NCI-H2107 treated with DMSO at 0.1 percent for 48 hours (cell line): Measurements from ENCODE around the gene GRB7.
A peak's percentile ranks its signal among the peaks of the same experiment; 100 is the strongest.
"Not testable (repeated sequence)": the region's sequence is repeated elsewhere in the genome, so short reads cannot be mapped to it uniquely, and the experiment has no call there.

Experiments
- DNase-seq: peaks from one replicate; lab custom pipeline; 2025; ENCODE audit not compliant: unreplicated experiment; lab: John Stamatoyannopoulos, UW

Gene GRB7

DNA sequence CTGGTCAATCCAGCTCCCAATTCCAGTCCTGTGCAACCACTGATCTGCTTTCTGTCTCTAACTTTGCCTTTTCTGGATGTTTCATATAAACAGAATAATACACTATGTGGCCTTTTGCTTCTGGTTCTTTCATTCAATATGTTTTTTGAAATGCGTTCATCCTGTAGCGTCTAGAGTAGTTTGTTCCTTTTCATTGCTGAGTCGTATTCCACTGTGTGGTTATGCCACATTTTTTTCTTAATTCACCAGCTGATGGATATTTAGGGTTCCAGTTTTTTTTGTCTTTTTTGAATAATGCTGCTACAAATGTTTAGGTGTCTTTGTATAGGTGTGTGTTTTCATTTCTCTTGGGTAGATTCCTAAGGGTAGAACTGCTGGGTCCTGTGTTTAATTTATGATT lies 5.2 kb upstream of the GRB7 start:
- DNase-seq = no peak

DNA sequence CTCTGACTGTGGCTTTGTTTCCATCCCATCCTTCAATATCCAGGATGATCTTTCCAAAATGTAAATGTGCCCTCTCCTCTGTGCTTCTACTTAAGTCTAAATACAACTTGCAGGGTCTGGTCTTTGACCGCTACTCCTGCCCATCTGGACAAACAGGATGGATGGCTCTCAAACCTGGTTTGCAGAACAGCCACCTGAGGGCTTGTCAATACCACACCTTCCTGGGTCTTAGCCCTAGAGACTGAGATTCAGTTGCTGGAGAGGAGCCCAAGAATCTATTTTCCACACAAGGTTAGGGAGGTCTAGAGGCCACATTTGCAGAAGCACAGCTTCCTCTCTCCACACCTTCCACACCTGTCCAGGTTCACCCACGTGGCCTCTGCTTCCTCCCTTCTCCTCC lies 1.9 kb upstream of the GRB7 start:
- DNase-seq = no peak

DNA sequence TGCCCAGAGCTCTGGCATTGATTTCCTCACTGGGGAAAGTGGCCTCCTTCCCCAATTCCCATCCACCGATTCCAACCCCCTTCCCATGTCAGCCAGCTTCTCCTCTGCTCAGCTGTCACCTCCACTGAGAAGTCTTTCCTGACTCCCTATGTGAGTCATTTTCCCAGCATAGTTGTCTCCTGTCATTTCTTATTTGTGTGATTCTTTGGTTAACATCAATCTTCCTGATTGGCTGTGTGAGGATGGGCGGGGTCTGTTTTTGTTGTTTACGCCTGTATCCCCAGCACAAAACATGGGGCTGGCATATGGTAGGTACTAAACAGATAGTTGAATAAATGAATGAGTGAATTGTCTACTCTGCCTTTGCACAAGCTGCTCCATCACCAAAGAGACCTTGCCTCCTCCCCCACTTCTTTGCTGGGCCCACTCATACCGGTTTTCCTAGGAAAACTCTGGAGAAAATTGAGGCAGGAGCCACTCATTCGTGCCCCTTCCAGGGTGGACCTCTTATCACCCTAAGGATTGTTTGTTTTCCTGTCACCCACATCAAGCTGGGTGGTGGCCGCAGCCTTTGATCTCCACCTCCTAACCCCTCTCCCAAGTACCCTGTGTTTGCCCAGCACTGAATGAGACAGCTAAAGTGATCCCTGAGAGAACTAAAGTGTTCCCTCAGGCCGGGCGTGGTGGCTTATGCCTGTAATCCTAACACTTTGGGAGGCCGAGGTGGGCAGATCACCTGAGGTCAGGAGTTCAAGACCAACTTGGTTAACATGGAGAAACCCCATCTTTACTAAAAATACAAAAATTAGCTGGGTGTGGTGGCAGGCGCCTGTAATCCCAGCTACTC lies 1.2 kb upstream of the GRB7 start:
- DNase-seq = no peak

- no peak for DNase-seq
Measured at GRCh38 chr17:39737206-39737759, 455 bp upstream of the GRB7 start.

DNA sequence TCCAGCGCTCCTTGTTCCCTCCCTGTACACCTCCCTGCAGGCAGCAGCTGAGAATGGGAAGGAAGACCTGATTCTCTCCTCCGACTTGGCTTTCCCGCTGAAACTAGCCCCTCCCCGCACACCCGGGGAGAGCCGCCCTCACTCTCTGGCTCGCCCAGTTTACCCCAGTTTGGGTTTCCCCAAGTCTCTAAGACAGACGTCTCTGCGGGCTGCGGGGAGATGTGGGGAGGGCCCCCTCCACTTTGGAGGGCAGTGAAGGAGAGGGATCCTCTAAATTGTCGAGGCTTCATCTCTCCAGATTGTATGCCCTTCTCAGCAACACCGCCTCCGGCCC lies 797 bp downstream of the GRB7 start:
- DNase-seq = peak; percentile 38

GRCh38 chr17:39738983-39739884 lies 1.5 kb downstream of the GRB7 start:
- peak; percentile 81 for DNase-seq

- no peak for DNase-seq
Measured at GRCh38 chr17:39739885-39740356, 2.2 kb downstream of the GRB7 start.

- DNase-seq = peak; percentile 42
Measured at GRCh38 chr17:39740357-39741111, 2.8 kb downstream of the GRB7 start.

DNA sequence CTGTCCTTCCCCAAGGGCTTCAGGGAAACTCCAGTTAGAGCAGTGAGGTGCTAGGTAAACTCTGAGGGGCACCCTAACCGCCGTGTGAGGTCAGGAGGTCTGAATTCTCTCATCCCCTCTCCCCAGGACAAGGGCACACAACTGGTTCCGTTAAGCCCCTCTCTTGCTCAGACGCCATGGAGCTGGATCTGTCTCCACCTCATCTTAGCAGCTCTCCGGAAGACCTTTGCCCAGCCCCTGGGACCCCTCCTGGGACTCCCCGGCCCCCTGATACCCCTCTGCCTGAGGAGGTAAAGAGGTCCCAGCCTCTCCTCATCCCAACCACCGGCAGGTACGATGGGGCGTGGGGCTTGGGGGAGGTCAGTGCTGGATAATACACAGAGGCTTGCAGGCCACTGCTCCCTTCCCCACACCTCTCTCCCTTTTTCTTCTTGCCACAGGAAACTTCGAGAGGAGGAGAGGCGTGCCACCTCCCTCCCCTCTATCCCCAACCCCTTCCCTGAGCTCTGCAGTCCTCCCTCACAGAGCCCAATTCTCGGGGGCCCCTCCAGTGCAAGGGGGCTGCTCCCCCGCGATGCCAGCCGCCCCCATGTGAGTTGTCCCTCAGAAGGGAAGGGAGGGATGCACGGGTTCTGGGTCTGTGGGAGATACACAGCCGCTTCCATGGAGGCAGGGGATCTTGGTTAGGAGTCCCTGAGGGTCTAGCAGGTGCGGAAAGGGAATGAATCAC lies 4.6 kb downstream of the GRB7 start:
- no peak for DNase-seq

- DNase-seq = no peak
Measured at GRCh38 chr17:39742856-39743436, 5.2 kb downstream of the GRB7 start.

GRCh38 chr17:39744075-39744835 lies 6.5 kb downstream of the GRB7 start:
- no peak for DNase-seq

GRCh38 chr17:39744836-39745215 lies 7.1 kb downstream of the GRB7 start:
- no peak for DNase-seq

- no peak for DNase-seq
Measured at GRCh38 chr17:39745335-39746144, 7.8 kb downstream of the GRB7 start.

- no peak for DNase-seq
Measured at GRCh38 chr17:39746145-39746461, 8.4 kb downstream of the GRB7 start.

DNA sequence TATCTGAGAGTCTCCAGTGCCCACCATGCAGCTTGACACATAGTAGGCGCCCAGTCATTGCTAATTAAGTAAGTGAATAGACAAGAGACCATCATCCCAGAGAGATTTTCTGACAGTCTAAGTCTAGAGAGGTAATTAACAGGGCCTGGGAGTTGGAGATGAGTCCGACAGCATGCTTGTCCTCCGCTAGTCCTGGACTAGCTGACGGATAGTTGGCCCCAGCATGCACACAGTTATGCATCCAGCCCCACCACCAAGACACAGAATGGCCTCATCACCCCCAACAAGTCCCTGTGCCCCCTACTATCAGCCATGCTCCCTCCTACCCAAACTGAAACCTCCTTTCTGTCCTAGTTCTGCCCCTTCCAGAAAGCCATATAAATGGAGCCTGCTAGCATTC lies 10.0 kb downstream of the GRB7 start:
- no peak for DNase-seq

GRCh38 chr17:39748444-39749034 lies 10.8 kb downstream of the GRB7 start:
- not testable (repeated sequence) for DNase-seq

- DNase-seq = no peak
Measured at GRCh38 chr17:39750131-39751015, 12.6 kb downstream of the GRB7 start.
